ENCODE data around the gene RUFY2. TPM values are rescaled to one million over a fixed set of nuclear protein-coding genes. Genes with fewer than 3 reads are reported as not detected.

RUFY2 gene
- total and polyA plus RNA-seq, 8 donors: 4.6 to 104 (median 27.6) TPM

GRCh38 chr10:68342909-68343516 is 64.1 kb downstream of the RUFY2 start:
- TF ChIP-seq EP300 (IDR thresholded peaks at IDR 0.05) (no peak), CTCF (IDR thresholded peaks at IDR 0.05) (no peak), POLR2A (IDR thresholded peaks at IDR 0.05) (no peak), POLR2AphosphoS5 (IDR thresholded peaks at IDR 0.05) (no peak)
- H3K27me3 ChIP-seq: no peaks in the 10 kb centered on the region
- H3K27ac ChIP-seq: no peak overlapping the region
- H3K4me1 ChIP-seq: peaks cover 2 to 20% (median 6%) of the 10 kb centered on the region in 4 donors
- H3K4me3 ChIP-seq: no peak overlapping the region
- WGBS, 5 donors: 82 to 92% (median 87%) methylated on average over 3 of the region's 3 CpGs
- peaks cover 71 to 99% (median 90%) of the 10 kb centered on the region in 4 donors for H3K36me3 ChIP-seq
- DNase-seq: no peak
- intact Hi-C loops (cut with DNase I; ENCODE audit: low total_unique reads): no loop called here
- H3K9me3 ChIP-seq: no peaks in the 10 kb centered on the region

- Histone ChIP-seq H3K27ac (no peak overlapping the region), H3K4me1 (peaks cover 25 to 45% (median 29%) of the 10 kb centered on the region in 4 donors), H3K4me3 (no peak overlapping the region), H3K27me3 (no peaks in the 10 kb centered on the region), H3K36me3 (peaks cover 61 to 79% (median 73%) of the 10 kb centered on the region in 4 donors), H3K9me3 (no peaks in the 10 kb centered on the region)
- WGBS, 5 donors: 87 to 95% (median 94%) methylated on average over 8 of the region's 8 CpGs
- TF ChIP-seq CTCF (IDR thresholded peaks at IDR 0.05): no peak
- TF ChIP-seq POLR2AphosphoS5 (IDR thresholded peaks at IDR 0.05): no peak
- TF ChIP-seq POLR2A (IDR thresholded peaks at IDR 0.05): no peak
- no peak for TF ChIP-seq EP300 (IDR thresholded peaks at IDR 0.05)
- no peak for DNase-seq
- intact Hi-C loops (cut with DNase I; ENCODE audit: low total_unique reads): no loop called here
These were observed 66.6 kb downstream of the RUFY2 start for GRCh38 chr10:68340358-68341080.

- intact Hi-C loops (cut with DNase I; ENCODE audit: low total_unique reads): loop anchor here (10.0 kb wide), 1 partner anchor 262 kb away; the partner anchor contains the start of gene HERC4
- peaks cover 28 to 61% (median 44%) of the 10 kb centered on the region in 4 donors for H3K4me1 ChIP-seq
These were observed 70.2 kb downstream of the RUFY2 start for GRCh38 chr10:68336754-68337351.

More at GRCh38 chr10:68336754-68337351, 70.2 kb downstream of the RUFY2 start:
- no peak for TF ChIP-seq CTCF (IDR thresholded peaks at IDR 0.05)
- no peak for TF ChIP-seq POLR2A (IDR thresholded peaks at IDR 0.05)
- no peak for TF ChIP-seq EP300 (IDR thresholded peaks at IDR 0.05)
- no peak for TF ChIP-seq POLR2AphosphoS5 (IDR thresholded peaks at IDR 0.05)
- 58 to 64% (median 61%) methylated on average over 7 of the region's 7 CpGs for WGBS, 5 donors
- Histone ChIP-seq H3K9me3 (no peaks in the 10 kb centered on the region), H3K27me3 (no peaks in the 10 kb centered on the region), H3K4me3 (peak overlapping the region in 2 of 4 donors; percentile 13 to 85), H3K27ac (no peak overlapping the region), H3K36me3 (peaks cover 37 to 43% (median 38%) of the 10 kb centered on the region in 4 donors)
- DNase-seq: no peak

Data from stomach (tissue), 9 donors.